Neural crest cell (in vitro differentiated cells): ENCODE measurements around the gene ZNF516. TPM values are rescaled to one million over a fixed set of nuclear protein-coding genes. Genes with fewer than 3 reads are reported as not detected.
A peak's percentile ranks its signal among the peaks of the same experiment; 100 is the strongest.

ENCODE experiments used
- DNase-seq: peaks from one replicate; pipeline ENCODE4 v3.0.0; 2021; ENCODE audit warnings: low read depth, mixed read lengths, low spot score
- H3K27ac Mint-ChIP-seq: one replicate; pipeline ENCODE4 v1.8.0; 2021; ENCODE audit warnings: mild to moderate bottlenecking, mixed read lengths; ENCODE audit not compliant: unreplicated experiment
- H3K27me3 Mint-ChIP-seq: 2 replicates; pipeline ENCODE4 v1.8.0; 2021; ENCODE audit warnings: low read depth, mild to moderate bottlenecking, mixed read lengths
- H3K36me3 Mint-ChIP-seq: 2 replicates; pipeline ENCODE4 v1.8.0; 2021; ENCODE audit warnings: low read depth, mild to moderate bottlenecking, mixed read lengths
- H3K4me1 Mint-ChIP-seq: 2 replicates; pipeline ENCODE4 v1.8.0; 2021; ENCODE audit warnings: mixed read lengths
- H3K4me3 Mint-ChIP-seq: one replicate; pipeline ENCODE4 v1.8.0; 2021; ENCODE audit warnings: mild to moderate bottlenecking, mixed read lengths
- H3K9me3 Mint-ChIP-seq: 2 replicates; pipeline ENCODE4 v1.8.0; 2021; ENCODE audit warnings: mixed read lengths
- total RNA-seq: library from RNA; stranded (reverse); gene quantifications from 2 replicates; pipeline ENCODE4 v1.2.1, GENCODE V29; 2021
- TF ChIP-seq, protein P1 (sequence below): fragments of 200-600 bp; sonication (generic); conservative IDR thresholded peaks from 2 replicates; pipeline ENCODE4 v1.5.0; 2021; ENCODE audit warnings: antibody characterized with exemption, mild to moderate bottlenecking

The ZNF516 gene
- total RNA-seq, 1 donor from 2014 or later = 91.2 TPM

GRCh38 chr18:76499637-76500340, 4.7 kb upstream of the ZNF516 start:
- no peak overlapping the region for H3K27ac Mint-ChIP-seq
- no peaks in the 10 kb centered on the region for H3K27me3 Mint-ChIP-seq
- TF ChIP-seq, protein P1, sequence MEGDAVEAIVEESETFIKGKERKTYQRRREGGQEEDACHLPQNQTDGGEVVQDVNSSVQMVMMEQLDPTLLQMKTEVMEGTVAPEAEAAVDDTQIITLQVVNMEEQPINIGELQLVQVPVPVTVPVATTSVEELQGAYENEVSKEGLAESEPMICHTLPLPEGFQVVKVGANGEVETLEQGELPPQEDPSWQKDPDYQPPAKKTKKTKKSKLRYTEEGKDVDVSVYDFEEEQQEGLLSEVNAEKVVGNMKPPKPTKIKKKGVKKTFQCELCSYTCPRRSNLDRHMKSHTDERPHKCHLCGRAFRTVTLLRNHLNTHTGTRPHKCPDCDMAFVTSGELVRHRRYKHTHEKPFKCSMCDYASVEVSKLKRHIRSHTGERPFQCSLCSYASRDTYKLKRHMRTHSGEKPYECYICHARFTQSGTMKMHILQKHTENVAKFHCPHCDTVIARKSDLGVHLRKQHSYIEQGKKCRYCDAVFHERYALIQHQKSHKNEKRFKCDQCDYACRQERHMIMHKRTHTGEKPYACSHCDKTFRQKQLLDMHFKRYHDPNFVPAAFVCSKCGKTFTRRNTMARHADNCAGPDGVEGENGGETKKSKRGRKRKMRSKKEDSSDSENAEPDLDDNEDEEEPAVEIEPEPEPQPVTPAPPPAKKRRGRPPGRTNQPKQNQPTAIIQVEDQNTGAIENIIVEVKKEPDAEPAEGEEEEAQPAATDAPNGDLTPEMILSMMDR = no peak
- H3K36me3 Mint-ChIP-seq = no peaks in the 10 kb centered on the region
- no peak for DNase-seq
- peak overlapping the region; percentile 3 for H3K4me3 Mint-ChIP-seq
- no peaks in the 10 kb centered on the region for H3K9me3 Mint-ChIP-seq
- H3K4me1 Mint-ChIP-seq = peaks cover 56% of the 10 kb centered on the region

DNA sequence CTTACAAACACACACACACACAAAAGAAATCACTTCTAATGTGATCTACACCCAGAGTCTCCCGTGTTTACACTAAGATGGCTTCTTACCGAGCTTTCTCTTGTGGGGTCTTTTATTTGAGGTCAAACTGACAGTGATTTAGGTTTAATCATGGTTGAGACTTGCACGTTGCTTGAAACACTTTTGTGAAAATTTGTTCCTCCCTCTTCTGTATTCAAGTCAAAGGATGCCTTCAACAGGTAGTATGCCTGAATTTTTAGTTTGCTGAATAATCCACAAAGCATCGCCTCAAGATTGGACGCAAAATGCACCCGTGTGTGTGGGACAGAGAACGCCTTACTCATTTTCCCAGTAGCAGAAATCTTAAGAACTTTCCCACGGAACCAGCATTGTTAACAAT, 4.0 kb upstream of the ZNF516 start:
- H3K36me3 Mint-ChIP-seq = no peaks in the 10 kb centered on the region
- peak overlapping the region; percentile 3 for H3K4me3 Mint-ChIP-seq
- H3K4me1 Mint-ChIP-seq = peaks cover 49% of the 10 kb centered on the region
- no peaks in the 10 kb centered on the region for H3K9me3 Mint-ChIP-seq
- TF ChIP-seq, protein P1 = no peak
- DNase-seq = no peak
- H3K27me3 Mint-ChIP-seq = peaks cover 3% of the 10 kb centered on the region
- no peak overlapping the region for H3K27ac Mint-ChIP-seq

GRCh38 chr18:76498064-76498463, 3.0 kb upstream of the ZNF516 start:
- TF ChIP-seq, protein P1 = no peak
- H3K4me3 Mint-ChIP-seq = peak overlapping the region; percentile 41
- no peaks in the 10 kb centered on the region for H3K9me3 Mint-ChIP-seq
- peaks cover 3% of the 10 kb centered on the region for H3K27me3 Mint-ChIP-seq
- no peak overlapping the region for H3K27ac Mint-ChIP-seq
- H3K36me3 Mint-ChIP-seq = no peaks in the 10 kb centered on the region
- peaks cover 46% of the 10 kb centered on the region for H3K4me1 Mint-ChIP-seq
- DNase-seq = no peak

DNA sequence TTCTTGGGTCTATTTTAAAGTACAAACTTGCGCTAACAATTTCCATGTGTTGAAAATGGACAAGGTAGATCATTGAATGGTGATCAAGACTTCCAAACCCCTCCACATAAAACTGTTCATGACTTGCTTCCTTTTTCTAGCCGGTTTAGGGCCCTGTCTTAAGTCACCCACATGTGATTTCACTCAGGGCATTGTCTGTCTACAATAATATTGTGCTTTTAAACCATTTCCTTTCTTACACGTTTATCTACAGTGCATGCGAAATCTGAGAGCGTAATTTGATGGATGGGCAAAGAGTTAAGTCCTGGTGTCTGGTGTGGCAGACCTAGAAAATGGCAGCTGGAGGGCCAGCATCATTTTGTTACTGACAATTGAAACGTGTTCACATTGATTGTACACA, 2.0 kb upstream of the ZNF516 start:
- Mint-ChIP-seq H3K27me3 (peaks cover 6% of the 10 kb centered on the region), H3K9me3 (no peaks in the 10 kb centered on the region), H3K27ac (no peak overlapping the region), H3K4me1 (peaks cover 49% of the 10 kb centered on the region), H3K36me3 (no peaks in the 10 kb centered on the region), H3K4me3 (peak overlapping the region; percentile 36)
- TF ChIP-seq, protein P1 = no peak
- no peak for DNase-seq

DNA sequence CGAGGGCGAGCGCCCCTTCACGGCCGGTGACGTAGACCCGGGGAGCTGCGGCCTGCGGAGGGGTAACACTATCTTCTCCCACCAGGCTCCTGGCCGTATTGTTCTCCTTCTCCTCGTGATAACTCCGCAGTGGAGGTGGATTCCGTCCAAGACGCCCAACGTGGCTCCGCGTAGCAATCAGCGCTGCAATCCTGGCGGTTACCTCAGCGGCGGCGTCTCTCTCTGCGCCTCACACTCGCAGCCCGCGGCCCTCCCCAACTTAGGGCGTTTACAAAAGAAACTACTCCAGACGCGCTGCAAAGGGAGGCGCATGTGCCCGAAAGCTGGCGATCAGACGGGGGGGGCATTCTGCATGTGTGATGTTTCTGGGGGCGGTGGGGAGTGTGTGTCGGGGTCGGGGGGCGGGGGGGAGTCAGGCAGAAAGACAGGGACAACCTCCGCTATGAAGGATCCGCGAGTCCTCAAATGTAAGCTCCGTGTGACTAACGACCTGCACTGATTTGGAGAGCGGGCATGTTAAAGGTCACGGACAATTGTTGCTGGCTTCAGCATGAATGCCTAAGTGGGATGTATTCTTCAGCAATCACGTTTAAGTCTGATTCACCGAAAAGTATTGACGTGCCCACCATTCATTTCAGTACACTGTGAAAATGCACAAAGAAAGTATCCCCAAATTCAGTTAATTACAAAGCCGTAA, 1.3 kb upstream of the ZNF516 start:
- peaks cover 6% of the 10 kb centered on the region for H3K27me3 Mint-ChIP-seq
- H3K9me3 Mint-ChIP-seq = no peaks in the 10 kb centered on the region
- TF ChIP-seq, protein P1 = no peak
- DNase-seq = peak; percentile 59
- H3K27ac Mint-ChIP-seq = peak overlapping the region; percentile 100
- no peaks in the 10 kb centered on the region for H3K36me3 Mint-ChIP-seq
- H3K4me1 Mint-ChIP-seq = peaks cover 50% of the 10 kb centered on the region
- peak overlapping the region; percentile 98 for H3K4me3 Mint-ChIP-seq
